GM18517 (cell line): ENCODE measurements around the gene KIF6.
"Not testable (repeated sequence)": the region's sequence is repeated elsewhere in the genome, so short reads cannot be mapped to it uniquely, and the experiment has no call there.

Source experiments
- ATAC-seq: cut with Tn5 transposase; IDR thresholded peaks from one replicate; pipeline ENCODE4 v1.9.1; 2021; ENCODE audit warnings: mild to moderate bottlenecking, moderate library complexity; ENCODE audit not compliant: unreplicated experiment

KIF6 gene

DNA sequence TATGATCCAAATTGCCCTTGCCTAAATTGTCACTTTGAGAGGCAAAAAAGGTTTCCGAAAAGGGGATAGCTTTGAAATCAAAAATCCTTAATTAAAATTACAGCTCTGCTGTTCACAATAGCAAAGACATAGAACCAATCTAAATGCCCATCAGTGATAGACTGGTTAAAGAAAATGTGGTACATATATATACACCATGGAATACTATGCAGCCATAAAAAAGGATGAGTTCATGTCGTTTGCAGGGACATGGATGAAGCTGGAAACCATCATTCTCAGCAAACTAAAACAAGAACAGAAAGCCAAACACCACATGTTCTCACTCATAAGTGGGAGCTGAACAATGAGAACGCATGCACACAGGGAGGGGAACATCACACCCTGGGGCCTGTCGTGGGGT, 1.9 kb downstream of the KIF6 start:
- not testable (repeated sequence) for ATAC-seq

DNA sequence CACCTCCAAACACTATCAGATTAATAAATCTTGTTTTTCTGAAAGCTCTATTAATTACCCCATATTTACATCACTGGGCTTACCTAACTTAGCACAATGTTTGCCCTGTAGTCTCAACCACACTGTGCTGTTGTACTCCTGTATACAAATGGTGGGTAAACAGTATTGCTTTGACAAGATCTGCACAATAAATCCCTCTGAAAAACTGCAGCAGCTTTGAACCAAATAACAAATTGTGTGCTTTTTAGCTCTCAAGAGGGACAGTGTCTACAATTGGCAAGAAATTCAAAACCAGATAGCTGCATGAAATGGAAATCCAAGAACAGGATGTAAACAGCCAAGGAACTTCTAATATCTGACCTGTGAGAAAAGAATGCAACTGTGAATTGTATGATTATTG, 10.4 kb downstream of the KIF6 start:
- no peak for ATAC-seq

DNA sequence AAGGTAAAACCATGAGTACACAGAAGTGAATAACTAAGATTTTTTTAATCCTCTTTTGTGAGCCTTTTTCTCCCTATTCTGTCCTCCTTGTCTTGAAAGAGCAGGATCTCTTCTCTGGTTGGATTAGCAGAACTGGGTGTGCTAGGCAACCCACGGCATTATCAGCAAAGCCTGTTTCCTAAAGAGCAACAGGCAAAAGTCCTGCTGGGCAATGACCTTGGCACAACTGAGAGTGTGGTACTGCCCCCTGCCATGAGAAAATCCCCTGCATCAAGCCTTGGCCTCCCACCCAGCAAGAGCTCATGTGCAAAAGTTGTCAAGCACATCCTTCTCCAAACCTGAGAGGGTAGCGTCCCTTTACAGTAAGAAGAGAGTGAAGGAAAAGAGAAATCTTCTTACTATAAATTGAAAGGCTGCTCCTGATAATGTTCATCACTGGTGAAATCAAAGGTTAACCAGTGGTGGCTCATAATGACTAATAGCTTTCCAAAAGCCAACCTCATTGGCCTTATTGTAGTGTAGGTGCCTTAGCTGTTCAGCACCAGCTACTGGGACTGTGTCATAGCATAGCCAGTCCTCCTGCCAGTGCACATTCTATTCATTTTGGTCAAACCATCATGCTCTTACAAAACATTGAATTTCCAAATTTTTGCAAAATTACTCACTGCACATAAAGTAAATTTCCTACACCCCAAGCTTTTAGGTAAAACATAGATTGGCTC, 17.1 kb downstream of the KIF6 start:
- ATAC-seq, result no peak

DNA sequence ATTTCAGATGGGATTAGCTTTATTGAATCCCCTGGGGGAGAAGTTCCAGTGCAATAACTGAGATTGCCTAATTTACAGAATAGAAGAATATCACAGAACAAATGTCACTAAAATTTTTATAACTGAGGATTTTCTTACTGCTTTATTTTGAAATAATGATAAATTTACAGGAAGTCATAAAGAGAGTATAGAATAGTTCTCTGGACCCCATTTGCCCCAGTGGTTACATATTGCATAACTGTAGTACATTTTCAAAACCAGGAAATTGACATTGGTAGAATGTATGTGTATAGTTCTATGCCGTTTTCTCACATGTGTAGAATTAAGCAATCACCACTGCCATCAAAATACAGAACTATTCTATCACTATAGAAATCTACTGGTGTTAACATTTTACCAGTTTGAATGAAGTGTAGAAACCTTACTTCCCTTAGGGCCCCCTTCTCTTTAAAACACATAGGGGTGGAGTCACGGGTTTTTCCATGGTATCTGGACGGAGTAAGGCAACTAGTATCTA, 18.3 kb downstream of the KIF6 start:
- ATAC-seq, result no peak

DNA sequence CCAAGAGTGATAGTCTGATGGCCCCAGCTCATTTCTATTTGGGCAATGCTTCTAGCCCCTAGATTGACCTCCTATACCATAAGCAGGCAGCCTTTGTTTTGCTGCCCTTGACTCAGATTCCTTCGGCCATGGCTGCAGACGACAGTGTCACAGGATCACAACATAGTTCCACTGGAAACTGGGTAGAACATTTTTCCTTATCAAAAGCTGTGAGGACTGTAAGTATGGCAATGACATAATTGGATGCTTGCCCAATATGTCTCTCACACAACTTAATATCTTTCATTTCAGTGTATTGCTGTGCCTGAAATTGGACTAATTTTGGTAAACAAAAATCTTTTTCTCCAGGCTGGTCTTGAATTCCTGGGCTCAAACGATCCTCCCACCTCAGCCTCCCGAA, 22.9 kb downstream of the KIF6 start:
- ATAC-seq, result no peak

DNA sequence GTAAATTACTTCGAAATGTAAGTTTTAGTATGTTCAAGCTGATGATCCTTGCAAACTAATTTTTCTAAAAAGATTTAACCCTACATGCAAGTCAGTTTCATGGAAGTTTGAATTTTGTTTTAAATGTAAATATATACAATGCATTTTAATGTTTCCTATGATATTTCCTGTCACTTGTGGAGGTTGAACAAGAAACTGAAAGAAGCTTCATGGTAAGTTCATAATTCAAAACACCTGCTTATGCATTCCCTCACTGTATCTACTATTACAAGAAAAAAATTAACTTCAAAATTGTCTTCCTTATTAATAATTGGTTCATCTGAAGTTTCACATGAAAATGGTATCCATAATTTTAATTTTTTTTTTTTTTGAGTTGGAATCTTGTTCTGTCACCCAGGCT, 24.8 kb downstream of the KIF6 start:
- ATAC-seq, result no peak

DNA sequence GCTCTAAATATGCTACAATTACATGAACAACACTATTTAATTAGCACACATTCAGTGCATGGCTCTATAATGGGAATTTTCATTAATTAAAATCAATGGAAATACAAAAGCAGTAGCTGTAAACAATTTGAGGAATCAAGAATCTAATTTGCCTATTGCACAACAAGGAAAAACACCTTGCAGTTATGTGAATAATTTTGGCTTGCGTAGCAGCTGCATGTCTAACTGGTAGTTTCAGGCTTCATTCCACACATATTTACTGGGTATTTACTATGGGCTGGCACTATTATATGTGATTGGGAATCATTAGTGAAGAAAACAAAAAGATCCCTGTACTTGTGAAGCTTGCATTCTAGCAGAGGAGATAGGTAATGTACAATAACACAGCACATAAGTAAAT, 26.4 kb downstream of the KIF6 start:
- ATAC-seq, result no peak

DNA sequence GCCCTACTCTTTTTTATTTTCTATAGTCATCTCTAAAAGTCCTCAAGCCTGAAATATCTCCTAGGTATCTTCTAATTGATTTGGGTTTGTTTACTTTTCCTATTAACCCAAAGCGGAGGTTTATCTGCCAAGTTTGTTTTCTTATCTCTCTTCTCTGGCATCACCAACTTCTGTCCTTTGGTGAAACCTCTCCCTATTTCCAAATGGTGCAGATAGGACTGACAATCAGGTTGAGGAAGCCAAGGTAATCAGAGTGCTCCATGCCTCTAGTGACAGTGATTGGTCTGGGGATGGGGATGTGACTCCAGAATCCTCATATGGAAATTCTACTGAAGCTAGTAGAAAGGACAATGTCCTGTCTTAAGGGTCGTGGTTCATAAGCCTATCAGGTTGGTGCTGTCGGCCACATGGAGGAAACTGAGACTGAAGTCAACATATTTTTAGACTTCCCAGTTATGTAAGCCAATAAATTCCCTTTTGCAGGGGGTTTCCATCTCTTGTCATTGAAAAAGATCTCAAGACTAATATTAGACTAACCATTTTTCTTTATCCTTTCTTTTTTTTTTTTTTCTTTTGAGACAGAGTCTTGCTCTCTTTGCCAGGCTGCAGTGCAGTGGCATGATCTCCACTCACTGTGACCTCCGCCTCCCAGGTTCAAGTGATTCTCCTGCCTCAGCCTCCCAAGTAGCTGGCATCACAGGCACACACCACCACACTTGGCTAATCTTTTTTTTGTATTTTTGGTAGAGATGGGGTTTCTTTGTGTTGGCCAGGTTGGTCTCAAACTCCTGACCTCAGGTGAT, 28.0 kb downstream of the KIF6 start:
- ATAC-seq, result no peak

DNA sequence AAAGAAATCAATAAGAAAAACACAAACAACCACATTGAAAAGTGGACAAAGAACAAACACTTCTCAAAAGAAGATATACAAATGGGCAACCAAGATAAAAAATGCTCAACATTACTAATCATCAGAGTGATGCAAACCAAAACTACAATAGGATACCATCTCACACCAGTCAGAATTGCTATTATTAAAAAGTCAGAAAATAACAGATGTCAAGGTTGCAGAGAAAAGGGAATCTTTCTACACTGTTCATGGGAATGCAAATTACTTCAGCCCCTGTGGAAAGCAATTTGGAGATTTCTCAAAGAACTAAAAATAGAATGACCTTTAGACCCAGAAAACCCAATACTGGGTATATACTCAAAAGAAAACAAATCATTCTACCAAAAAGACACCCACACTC, 29.8 kb downstream of the KIF6 start:
- ATAC-seq, result no peak

DNA sequence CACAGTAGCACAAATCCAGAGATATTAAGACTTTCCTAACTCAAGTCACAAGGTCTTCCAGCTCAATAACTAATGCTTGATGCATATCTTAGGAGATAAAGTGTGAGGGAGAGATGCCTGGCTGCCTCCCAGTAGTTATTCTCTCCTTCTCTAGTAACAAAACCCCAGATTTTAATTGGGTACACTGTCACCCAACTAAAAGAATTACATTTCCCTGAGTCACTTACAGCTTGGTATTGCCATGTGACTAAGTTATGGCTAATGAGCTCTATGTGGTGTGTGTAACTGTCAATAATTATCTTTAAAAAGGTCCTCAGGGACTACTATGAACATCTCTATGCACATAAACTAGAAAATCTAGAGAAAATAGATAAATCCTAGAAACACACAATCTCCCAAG, 32.0 kb downstream of the KIF6 start:
- no peak for ATAC-seq

DNA sequence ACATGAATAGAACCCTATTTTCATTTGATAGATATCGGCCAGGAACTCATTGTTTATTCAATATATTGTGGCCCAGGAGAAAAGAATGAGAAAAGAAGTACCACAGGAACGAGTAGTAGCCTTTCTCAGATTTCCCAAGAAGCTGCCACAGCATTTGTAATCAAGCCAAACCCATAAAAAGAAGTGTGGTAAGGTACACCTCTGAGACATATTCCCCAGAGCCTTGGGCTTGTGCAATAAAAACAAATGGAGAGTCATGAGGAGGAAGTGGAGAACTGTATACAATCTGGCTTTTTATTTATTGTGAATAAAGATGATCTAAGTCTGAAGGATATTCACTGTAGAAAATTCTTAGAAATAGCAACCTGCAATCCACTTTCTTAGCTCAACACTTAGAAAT, 36.7 kb downstream of the KIF6 start:
- ATAC-seq, result no peak

DNA sequence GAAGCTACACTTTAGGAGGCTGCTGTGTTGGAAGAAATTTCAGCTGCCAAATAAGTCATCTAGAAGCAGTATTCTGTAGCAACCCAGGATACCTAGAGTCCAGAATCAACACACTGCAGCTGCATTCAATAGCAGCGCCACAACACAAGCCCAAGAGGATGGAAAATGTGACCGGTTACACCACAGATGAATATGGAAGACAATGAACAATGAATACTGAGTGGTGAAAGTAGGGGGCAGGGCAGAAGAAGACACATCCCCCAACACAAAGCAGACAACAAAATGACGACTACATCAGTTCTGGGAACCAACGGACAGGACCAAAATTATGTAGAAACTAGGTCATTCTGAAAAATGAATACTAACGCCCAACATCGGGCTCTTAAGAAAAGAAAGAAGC, 38.2 kb downstream of the KIF6 start:
- ATAC-seq, result no peak

DNA sequence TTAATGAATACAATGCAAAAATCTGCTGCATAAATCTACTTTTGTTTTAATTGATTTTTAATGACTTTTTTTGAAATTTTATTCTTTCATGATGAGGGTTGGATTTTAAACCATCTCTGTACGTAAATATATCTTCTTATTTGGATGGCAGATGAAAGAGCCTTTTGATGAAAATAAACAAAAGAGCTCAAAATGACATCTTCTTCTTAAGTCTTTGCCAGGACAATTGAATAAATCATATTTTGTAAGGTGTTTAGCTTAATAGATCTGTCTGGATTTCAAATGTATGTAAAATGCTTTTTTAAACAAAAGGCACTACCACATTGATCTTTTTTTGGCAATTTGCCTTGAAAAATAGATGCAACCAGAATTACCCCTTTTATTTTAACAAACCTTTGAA, 39.3 kb downstream of the KIF6 start:
- ATAC-seq, result no peak

DNA sequence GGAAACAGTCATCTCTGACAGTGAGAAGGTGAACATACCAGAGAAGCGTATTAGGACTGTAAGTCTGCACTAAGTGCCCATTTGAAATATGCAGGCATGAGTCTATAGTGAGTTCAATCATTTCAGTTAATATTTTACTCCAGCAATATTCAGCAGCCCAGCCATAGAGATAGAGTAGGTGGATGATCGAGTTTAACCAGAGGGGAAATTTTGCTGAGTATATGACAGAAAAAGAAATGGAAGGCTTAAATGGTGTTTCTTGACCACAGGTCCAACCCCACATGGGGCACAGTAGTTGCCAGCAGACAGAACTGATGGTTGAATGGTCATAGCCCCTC, 39.8 kb downstream of the KIF6 start:
- no peak for ATAC-seq

DNA sequence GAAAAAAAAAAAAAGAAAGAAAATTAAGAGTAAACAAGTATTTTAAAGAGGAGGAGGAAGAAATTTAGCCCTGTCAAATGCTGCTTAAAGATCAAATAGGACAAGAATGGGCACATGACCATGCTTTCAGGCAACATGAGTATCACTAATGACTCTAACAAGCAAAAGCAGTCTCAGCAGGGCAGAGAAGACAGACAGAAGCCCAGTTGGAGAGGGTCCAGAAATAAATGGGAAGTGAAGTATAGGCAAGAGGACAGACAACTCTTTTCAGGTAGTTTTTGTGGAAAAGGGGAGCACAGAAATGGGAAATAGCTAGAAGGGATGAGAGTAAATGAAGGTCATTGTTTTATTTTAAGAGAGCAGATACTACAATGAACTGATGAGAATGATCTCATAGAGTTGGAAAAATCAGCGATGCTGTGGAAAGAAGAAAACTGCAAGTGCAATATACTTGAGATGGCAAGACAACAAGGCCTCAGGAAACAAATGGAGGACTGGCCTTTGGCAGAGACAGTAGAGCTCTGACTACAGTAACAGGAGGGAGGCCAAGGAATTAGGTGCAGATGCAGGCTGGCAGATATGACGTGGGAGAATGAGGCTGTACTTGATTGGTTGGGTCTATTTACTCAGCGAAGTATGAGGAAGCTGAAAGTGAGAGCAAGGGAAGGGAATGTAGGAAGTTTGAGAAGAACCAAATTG, 40.3 kb downstream of the KIF6 start:
- no peak for ATAC-seq

DNA sequence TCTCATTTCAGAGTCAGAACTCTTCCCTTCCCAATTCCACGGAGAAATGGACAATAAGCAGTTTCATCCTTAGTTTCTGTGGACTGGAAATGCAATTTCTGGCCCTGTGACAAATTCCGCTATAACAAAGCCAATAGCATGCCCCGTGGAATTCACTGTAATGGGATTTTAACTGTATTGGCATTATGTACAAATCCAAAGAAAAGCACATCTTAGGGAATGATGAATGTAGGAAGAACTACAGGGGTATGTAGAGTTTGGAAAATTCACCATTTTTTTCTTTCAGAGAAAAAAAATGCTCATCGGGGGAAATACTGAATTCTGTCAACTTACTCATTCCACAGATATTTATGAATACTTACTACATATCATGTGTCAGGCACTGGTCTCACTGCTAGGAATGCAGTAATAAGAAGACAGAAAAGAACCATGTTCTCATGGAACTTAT, 43.5 kb downstream of the KIF6 start:
- ATAC-seq, result no peak

DNA sequence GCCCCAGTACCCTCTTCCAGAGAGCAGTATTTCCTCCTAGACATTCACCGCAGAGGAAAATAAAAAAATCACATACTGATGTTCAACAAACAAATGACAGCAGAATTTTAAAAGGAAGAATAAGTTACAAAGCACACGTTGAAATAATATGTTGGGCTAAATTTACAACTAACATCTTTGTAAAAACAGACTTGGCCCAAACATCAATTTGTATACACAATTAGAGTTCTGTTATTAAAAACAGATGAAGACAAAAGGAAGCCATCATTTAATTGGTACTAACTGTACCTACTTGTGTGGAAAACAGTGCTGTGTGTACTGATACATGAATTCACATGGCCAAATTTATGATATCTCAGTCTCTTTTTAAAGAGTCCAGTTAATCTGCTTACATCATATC, 46.3 kb downstream of the KIF6 start:
- no peak for ATAC-seq

DNA sequence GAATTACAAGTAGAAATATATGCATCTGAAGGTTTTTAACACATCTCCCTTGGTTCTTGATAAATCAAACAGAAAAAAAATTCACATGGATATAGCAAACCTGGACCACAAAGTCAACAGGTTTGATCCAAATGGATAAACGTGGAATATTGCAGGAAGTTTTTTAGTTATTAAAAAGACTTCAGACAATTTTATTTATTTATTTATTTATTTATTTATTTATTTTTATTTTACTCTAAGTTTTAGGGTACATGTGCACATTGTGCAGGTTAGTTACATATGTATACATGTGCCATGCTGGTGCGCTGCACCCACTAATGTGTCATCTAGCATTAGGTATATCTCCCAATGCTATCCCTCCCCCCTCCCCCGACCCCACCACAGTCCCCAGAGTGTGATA, 47.9 kb downstream of the KIF6 start:
- ATAC-seq, result not testable (repeated sequence)

DNA sequence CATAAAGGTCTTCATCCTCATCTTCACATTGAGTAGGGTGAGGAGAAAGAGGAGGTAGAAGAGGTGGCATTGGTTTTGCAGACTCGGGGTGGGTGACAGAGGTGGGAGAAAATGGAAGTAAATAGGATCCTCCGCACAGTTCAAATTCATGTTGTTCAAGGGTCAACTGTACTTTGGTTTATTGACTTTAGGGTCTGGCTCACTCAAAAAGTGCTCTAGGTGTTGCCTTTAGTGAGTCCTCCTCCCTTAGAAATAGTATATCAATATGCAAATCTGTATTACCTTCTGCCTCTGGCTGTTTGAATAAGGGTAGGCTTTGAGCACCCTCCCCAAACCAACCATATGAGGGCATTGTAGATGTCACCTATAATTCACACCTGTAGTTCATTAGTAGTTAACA, 54.7 kb downstream of the KIF6 start:
- ATAC-seq, result no peak

DNA sequence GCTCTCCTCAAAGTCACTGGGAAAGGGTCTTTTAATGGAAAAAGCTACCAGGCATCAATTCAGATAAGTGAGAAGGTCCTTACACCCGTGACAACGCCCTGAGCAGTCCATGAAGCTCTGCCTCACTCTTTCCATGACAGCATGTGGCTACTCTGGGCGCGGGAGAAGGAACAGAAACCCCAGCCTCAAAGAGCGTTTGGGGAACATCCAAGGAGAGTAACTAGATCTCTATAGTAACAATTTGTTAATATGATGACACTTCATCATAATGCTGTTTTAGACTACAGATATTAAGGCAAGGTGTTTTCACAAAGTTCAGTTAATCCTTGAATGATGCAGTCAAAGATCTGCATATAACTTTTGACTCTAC, 55.2 kb downstream of the KIF6 start:
- no peak for ATAC-seq

DNA sequence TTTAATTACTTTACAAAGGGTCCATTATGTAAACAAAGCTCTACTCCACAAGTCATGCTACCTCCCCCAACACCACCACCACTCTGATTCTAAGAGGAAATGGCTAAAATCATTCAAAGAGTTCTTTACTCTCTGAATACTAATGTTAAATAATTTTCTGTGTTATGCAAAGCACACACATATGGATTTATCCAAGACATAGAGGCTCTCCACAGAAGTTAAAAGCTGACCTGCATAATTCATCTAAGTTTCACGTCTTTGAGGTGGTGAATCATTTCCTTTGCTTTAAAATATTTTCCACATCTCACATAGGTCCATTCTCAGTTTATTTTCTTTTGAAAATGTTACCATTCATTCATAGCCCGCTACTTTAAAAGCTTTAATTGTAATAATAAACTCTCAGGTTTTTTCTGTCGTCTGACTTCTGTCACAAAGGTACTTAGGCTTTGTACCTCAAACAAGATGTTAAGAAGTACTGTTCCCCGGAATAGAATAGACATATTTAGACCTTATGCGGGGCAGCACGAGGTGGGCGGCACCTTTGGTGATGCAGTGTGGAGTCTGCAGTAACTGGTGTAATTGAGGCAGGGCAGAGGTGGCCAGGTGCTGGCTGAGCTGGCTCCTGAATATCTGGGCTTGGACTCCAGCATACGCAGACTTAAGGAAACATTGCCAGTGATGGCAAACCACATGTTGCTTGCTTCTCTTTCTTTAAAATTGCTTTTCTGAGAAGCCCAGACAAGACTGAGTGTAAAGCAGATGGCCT, 55.8 kb downstream of the KIF6 start:
- no peak for ATAC-seq
